Erythroblast (primary cell): ENCODE results near the gene DNAJC11.

ENCODE experiments used
- GATA1 ChIP-seq: IDR thresholded peaks from 2 replicates; pipeline ENCODE4 v1.6.1; 2011; ENCODE audit warnings: low read depth, mild to moderate bottlenecking, control low read depth, low read length, moderate library complexity
- POLR2A ChIP-seq: IDR thresholded peaks from 2 replicates; pipeline ENCODE4 v1.6.1; 2011; ENCODE audit warnings: mild to moderate bottlenecking, low read length

GRCh38 chr1:6602669-6603237 lies 98.9 kb downstream of the DNAJC11 start, which contains the start of gene KLHL21:
- TF ChIP-seq POLR2A (peak; percentile 90), GATA1 (no peak)
